K562 (cell line): ENCODE results near the gene TEDC1.

Experiments
- MAZ ChIP-seq, 2 experiments: fragments of 450-650 bp in 1 of 2; sonication (generic) in 1 of 2; formaldehyde crosslinking; IDR thresholded peaks in 1 of 2; conservative IDR thresholded peaks in 1 of 2; 2 replicates each; pipeline versions ENCODE4 v1.4.0 to v1.5.0; 2020; ENCODE audit warnings: mild to moderate bottlenecking in 1 of 2, missing genetic modification reagents in 1 of 2
- NFXL1 ChIP-seq: fragments of 450-650 bp; formaldehyde crosslinking; IDR thresholded peaks from 2 replicates; pipeline ENCODE4 v1.4.0; 2021; ENCODE audit warnings: mild to moderate bottlenecking
- NR1H2 ChIP-seq: sonication (generic); formaldehyde crosslinking; IDR thresholded peaks from 2 replicates; pipeline ENCODE4 v1.4.0; 2020; ENCODE audit warnings: mild to moderate bottlenecking, missing genetic modification reagents
- NR2F6 ChIP-seq: fragments of 450-650 bp; formaldehyde crosslinking; IDR thresholded peaks from 2 replicates; pipeline ENCODE4 v1.4.0; 2020; ENCODE audit warnings: mild to moderate bottlenecking
- SAFB2 ChIP-seq: fragments of 200-400 bp; formaldehyde crosslinking; IDR thresholded peaks from 2 replicates; pipeline ENCODE4 v1.6.1; 2018; ENCODE audit warnings: borderline replicate concordance, low read length, low read depth, moderate library complexity; ENCODE audit not compliant: severe bottlenecking
- USF2 ChIP-seq: sonication (generic); formaldehyde crosslinking; IDR thresholded peaks from 2 replicates; pipeline ENCODE4 v1.5.0; 2020; ENCODE audit warnings: missing genetic modification reagents
- ZNF239 ChIP-seq: fragments of 250-450 bp; sonication (Bioruptor Pico); IDR thresholded peaks from 2 replicates; pipeline ENCODE4 v1.4.0; 2020; ENCODE audit warnings: mild to moderate bottlenecking

- TF ChIP-seq ZNF239 (CRISPR knock-in tag) (no peak), NR2F6 (CRISPR knock-in tag) (no peak), SAFB2 (no peak), NR1H2 (CRISPR knock-in tag) (no peak), USF2 (CRISPR knock-in tag) (no peak), NFXL1 (no peak), MAZ (CRISPR knock-in tag; conservative IDR thresholded peaks at IDR 0.05 in 1 of 2, IDR thresholded peaks at IDR 0.05 in 1 of 2) (no peak)
Measured at GRCh38 chr14:105484997-105485393, 6.1 kb upstream of the TEDC1 start.
